Uterus (tissue), 4 donors: ENCODE results near the gene KCNK1. TPM values are rescaled to one million over a fixed set of nuclear protein-coding genes. Genes with fewer than 3 reads are reported as not detected.

Experiments
- DNase-seq, 2 donors: peaks; one replicate each; pipeline ENCODE4 v3.0.0-alpha.2; 2019 to 2020
- H3K27ac ChIP-seq, 2 donors: fragments of 200-600 bp; sonication (generic); 1 replicate in 1 of 2; 2 replicates in 1 of 2; pipeline ENCODE4 v1.5.1; 2016 to 2018
- H3K27me3 ChIP-seq, 2 donors: fragments of 200-600 bp; sonication (generic); one replicate each; pipeline ENCODE4 v1.5.1; 2018 to 2019; ENCODE audit warnings: control low read depth in 1 of 2
- H3K36me3 ChIP-seq, 2 donors: fragments of 200-600 bp; sonication (generic); one replicate each; pipeline ENCODE4 v1.5.1; 2019; ENCODE audit warnings: control low read depth in 1 of 2
- H3K4me1 ChIP-seq, 2 donors: fragments of 200-600 bp; sonication (generic); one replicate each; pipeline ENCODE4 v1.5.1; 2018 to 2019; ENCODE audit warnings: control low read depth in 1 of 2
- H3K4me3 ChIP-seq, 2 donors: fragments of 200-600 bp; sonication (generic); 1 replicate in 1 of 2; 2 replicates in 1 of 2; pipeline ENCODE4 v1.5.1; 2018 to 2019; ENCODE audit warnings: mild to moderate bottlenecking in 1 of 2
- H3K9me3 ChIP-seq, 2 donors: fragments of 200-600 bp; sonication (generic); one replicate each; pipeline ENCODE4 v1.5.1; 2019; ENCODE audit warnings: control low read depth in 1 of 2
- CTCF ChIP-seq, 4 experiments: fragments of 200-600 bp in 2 of 4; fragments of 450-650 bp in 2 of 4; sonication (generic) in 2 of 4; IDR thresholded peaks; one replicate each; pipeline ENCODE4 v1.5.1; 2016 to 2019; ENCODE audit warnings: antibody characterized with exemption in 4 of 4, mild to moderate bottlenecking in 2 of 4, moderate library complexity in 1 of 4
- POLR2A ChIP-seq, 2 donors: fragments of 450-650 bp; IDR thresholded peaks; one replicate each; pipeline ENCODE4 v1.6.1; 2016; ENCODE audit warnings: antibody characterized with exemption in 2 of 2, mild to moderate bottlenecking in 1 of 2, moderate library complexity in 1 of 2
- intact Hi-C: fragments of 100-400 bp; cut with DNase I; formaldehyde crosslinking; loops from one replicate; pipeline ENCODE4 v1.15.1; 2023; ENCODE audit warnings: low total_unique reads
- total RNA-seq, 4 donors: library from RNA; depleted of rRNA in 3 of 4; stranded (reverse); fragments of >200 nt in 3 of 4; gene quantifications; one replicate each; pipeline versions ENCODE4 v1.1.0 to v1.2.4, GENCODE V29; 2014 to 2023
- donor health status: DM: yes; HTN: yes; CAD: no.

KCNK1 gene
- total RNA-seq, 4 donors from 2014 or later = 1.0 to 17.1 (median 7.9) TPM

- TF ChIP-seq POLR2A (IDR thresholded peaks at IDR 0.05) (no peak), CTCF (IDR thresholded peaks at IDR 0.05) (no peak)
These were observed 38.6 kb downstream of the KCNK1 start for GRCh38 chr1:233652526-233652925.

GRCh38 chr1:233654658-233655280 lies 40.9 kb downstream of the KCNK1 start:
- Histone ChIP-seq H3K36me3 (no peaks in the 10 kb centered on the region), H3K4me1 (no peaks in the 10 kb centered on the region)
- intact Hi-C loops = no loop called here

More at GRCh38 chr1:233652526-233652925, 38.6 kb downstream of the KCNK1 start:
- DNase-seq = no peak
- Histone ChIP-seq H3K27ac (no peak overlapping the region), H3K9me3 (no peaks in the 10 kb centered on the region), H3K4me3 (no peak overlapping the region), H3K36me3 (no peaks in the 10 kb centered on the region), H3K4me1 (no peaks in the 10 kb centered on the region), H3K27me3 (no peaks in the 10 kb centered on the region)
- intact Hi-C loops = no loop called here

GRCh38 chr1:233655301-233655740 lies 41.4 kb downstream of the KCNK1 start:
- TF ChIP-seq POLR2A (IDR thresholded peaks at IDR 0.05) = no peak
- no peak for TF ChIP-seq CTCF (IDR thresholded peaks at IDR 0.05)
- H3K36me3 ChIP-seq = no peaks in the 10 kb centered on the region
- no peaks in the 10 kb centered on the region for H3K27me3 ChIP-seq
- no peaks in the 10 kb centered on the region for H3K9me3 ChIP-seq
- no peak overlapping the region for H3K4me3 ChIP-seq
- intact Hi-C loops = no loop called here
- no peak for DNase-seq
- no peak overlapping the region for H3K27ac ChIP-seq
- no peaks in the 10 kb centered on the region for H3K4me1 ChIP-seq

More at GRCh38 chr1:233654658-233655280, 40.9 kb downstream of the KCNK1 start:
- no peak for DNase-seq
- TF ChIP-seq CTCF (IDR thresholded peaks at IDR 0.05) (no peak), POLR2A (IDR thresholded peaks at IDR 0.05) (no peak)
- no peak overlapping the region for H3K4me3 ChIP-seq
- no peak overlapping the region for H3K27ac ChIP-seq
- no peaks in the 10 kb centered on the region for H3K9me3 ChIP-seq
- H3K27me3 ChIP-seq = no peaks in the 10 kb centered on the region

GRCh38 chr1:233656032-233656635 lies 42.2 kb downstream of the KCNK1 start:
- Histone ChIP-seq H3K27me3 (no peaks in the 10 kb centered on the region), H3K4me3 (no peak overlapping the region), H3K27ac (no peak overlapping the region), H3K4me1 (no peaks in the 10 kb centered on the region), H3K9me3 (no peaks in the 10 kb centered on the region), H3K36me3 (no peaks in the 10 kb centered on the region)
- TF ChIP-seq CTCF (IDR thresholded peaks at IDR 0.05) (no peak), POLR2A (IDR thresholded peaks at IDR 0.05) (no peak)
- no peak for DNase-seq
- intact Hi-C loops = no loop called here

- Histone ChIP-seq H3K4me3 (no peak overlapping the region), H3K4me1 (no peaks in the 10 kb centered on the region), H3K36me3 (no peaks in the 10 kb centered on the region), H3K27ac (no peak overlapping the region), H3K9me3 (no peaks in the 10 kb centered on the region), H3K27me3 (no peaks in the 10 kb centered on the region)
- intact Hi-C loops = no loop called here
- TF ChIP-seq POLR2A (IDR thresholded peaks at IDR 0.05) (no peak), CTCF (IDR thresholded peaks at IDR 0.05) (no peak)
- DNase-seq = no peak
These were observed 42.8 kb downstream of the KCNK1 start for GRCh38 chr1:233656687-233657086.
